Activated CD4-positive, CD25-positive, alpha-beta regulatory T cell treated with anti-CD3 and anti-CD28 coated beads, Interleukin-2, amount 50 U/mL, for 16 hours (primary cell): ENCODE measurements around the gene ZNF605.
A peak's percentile ranks its signal among the peaks of the same experiment; 100 is the strongest.
"Not testable (repeated sequence)": the region's sequence is repeated elsewhere in the genome, so short reads cannot be mapped to it uniquely, and the experiment has no call there.

Experiments used
- DNase-seq: peaks from one replicate; pipeline ENCODE4 v3.0.0-alpha.2; 2020; ENCODE audit warnings: low read depth, low spot score

The ZNF605 gene

DNA sequence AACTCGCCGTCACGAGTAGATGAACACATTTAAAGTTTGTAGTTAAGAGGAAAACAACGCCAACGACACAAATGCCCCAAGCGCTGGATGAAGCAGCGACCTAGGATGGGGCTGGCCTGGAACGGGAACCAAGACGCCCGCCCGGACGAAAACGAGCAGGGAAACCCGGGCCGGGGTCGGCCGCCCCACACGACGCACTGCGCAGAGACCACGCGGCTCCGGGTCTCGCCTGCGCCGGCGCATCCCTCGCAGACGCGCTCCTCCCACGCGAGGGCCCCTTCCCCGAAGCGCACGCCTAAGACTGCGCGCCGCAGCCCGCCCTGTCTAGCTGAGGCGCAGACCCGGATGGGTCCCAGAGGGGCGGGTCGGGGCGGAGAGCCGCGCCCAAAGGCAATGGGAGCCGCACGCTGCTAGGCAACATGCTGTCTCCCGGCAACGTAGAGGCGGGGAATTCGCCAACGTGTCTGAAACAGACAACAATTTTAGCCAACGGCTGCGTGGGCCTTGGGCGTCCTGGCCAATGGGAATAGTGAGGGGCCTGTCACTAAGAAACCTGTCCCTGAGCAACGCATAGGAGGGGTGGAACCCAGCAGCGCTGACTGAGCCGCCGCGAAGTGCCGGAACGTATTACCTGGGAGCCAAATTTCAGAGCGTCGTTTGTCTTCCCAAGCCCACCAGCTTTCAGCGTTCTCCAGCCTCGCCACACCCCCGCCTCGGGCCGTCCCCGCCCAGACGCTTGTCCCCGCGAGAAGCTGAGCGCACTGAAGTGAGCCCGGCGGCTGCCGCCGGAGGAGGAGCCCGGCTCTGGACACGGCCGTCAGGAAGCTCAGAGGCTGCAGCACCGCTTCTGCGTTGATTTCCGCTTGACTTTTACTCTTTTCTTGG lies 47.7 kb downstream of the ZNF605 start:
- peak; percentile 90 for DNase-seq

DNA sequence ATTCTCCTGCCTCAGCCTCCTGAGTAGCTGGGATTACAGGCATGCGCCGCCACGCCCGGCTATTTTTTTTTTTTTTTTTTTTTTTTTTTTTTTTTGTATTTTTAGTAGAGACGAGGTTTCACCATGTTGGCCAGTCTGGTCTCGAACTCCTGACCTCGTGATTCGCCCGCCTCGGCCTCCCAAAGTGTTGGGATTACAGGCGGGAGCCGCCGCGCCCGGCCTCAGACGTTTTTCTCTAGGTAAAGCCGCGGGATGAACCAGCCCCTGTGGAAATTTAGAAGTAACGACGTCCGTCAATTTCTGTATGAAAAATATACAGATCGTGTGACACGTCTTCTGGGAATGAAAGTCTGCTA lies 48.3 kb downstream of the ZNF605 start:
- DNase-seq: not testable (repeated sequence)

DNA sequence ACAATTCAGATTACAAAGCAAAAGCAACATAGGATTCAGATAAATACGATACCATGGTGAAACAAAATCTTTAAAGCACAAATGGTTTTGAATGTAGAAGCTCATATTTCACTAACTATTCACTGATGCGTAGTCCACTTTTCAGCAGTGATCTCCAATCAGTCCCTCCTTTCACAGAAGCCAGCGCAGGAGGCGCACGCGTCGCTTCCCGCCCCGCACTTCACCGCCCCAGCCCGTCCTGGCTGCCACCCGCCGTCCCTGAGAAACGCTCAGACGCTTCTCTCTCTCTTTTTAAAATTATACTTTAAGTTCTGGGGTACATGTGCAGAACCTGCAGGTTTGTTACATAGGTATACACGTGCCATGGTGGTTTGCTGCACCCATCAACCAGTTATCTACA lies 48.9 kb downstream of the ZNF605 start:
- no peak for DNase-seq

DNA sequence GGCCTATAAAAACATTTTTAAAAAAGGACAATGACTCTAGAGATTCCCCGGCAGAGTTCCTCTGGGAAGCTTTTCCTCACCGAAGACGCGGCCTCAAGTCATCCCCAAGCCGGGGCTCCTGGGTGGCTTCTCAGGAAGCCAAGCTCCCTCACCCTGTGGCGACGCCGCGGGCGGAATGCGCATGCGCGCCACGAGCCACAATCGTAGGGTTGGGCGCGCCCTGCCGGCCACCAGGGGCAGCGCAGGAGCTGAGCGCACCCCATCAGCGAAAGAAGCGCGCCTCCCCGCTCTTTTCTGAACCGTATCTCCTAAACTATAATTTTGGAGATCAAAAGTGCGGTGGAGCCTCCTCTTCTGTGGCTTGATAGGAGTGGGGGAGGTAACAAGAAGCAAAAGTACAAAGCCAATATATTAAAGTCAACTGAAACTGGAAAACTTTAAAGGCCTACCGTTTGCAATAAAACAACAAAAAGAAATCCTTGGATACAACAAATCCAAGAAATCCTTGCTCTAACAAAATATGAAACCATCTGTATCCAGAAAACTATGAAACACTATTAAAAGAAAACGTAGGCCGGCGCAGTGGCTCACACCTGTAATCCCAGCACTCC lies 51.3 kb downstream of the ZNF605 start:
- peak; percentile 79 for DNase-seq

DNA sequence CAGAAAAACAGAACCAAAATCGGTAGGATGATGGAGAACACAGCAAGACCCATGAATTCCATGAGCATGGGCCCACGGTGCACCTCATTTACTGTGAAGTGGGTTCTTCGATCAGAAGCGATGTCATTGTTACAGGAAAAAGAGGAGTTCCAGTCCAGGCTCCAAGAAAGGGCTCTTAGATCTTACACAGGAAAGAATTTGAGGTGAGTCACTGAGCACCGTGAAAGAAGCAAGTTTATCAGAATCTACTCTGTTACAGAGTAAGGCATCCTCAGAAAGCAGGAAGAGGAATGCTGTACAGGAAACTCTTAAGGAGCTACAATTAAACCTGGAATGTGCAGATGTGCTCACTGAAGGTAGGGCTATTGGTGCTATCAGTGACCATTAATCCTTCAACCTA lies 57.1 kb downstream of the ZNF605 start:
- no peak for DNase-seq

DNA sequence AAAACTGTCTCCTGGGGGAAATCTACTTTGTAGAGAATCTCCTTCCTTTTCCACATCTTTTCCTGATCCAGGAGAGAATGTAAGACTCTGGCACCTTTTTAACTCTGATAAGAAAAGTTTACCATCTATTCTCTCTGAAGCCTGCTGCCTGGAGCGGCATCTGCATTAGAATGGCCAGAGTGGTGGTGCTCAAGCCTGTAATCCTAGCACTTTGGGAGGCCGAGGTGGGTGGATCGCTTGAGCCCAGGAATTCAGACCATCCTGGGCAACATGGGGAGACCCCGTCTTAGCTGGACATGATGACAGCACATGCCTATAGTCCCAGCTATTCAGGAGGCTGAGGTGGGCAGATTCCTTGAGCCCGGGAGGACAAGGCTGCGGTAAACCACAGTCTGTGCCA lies 67.3 kb downstream of the ZNF605 start:
- DNase-seq: no peak

DNA sequence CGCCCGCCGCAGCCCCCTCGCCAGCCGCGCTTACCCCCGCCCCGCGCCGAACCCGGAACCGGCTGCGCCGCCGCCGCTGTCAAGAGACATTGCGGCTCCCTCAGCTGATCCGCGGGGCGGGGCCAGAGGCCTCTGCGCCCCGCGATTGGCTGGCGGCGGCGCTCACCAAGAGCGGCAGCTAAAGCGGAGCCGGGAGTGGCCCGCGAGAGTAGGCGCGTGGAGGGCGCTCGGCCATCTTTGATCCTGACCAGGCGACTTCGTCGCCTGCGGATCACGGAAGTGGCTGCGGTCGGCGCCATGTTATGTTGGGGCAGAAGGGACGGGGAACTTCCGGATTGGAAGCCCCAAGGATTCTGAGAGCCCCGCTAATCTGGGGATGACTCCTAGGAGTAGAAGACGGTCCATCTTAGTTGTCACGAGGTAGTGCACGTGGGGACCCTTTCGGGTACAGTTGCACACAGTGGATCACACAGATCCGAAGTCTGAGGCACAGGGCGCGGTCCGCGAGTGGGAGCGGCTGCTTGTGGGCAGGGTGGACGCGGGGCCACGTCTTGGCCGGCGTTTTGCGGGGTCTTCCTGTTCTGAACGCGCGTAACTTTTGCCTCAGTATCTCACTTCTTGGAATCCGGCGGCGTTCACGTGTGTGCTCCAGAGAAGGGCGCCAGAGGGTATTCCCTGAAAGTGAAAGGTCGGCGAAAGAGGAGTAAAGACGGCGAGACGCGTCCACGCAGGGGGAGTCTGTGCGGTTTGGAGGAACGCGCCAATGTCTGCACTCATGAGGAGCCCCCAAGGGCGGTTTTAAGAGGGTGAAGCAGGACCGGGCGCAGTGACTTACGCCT lies 68.4 kb downstream of the ZNF605 start, which contains the start of gene CHFR:
CHFR (minus strand) TSS at position 93 of the 839 bp plus-strand sequence. CDS start 277 bp downstream, outside the sequence.
- DNase-seq: peak; percentile 91

DNA sequence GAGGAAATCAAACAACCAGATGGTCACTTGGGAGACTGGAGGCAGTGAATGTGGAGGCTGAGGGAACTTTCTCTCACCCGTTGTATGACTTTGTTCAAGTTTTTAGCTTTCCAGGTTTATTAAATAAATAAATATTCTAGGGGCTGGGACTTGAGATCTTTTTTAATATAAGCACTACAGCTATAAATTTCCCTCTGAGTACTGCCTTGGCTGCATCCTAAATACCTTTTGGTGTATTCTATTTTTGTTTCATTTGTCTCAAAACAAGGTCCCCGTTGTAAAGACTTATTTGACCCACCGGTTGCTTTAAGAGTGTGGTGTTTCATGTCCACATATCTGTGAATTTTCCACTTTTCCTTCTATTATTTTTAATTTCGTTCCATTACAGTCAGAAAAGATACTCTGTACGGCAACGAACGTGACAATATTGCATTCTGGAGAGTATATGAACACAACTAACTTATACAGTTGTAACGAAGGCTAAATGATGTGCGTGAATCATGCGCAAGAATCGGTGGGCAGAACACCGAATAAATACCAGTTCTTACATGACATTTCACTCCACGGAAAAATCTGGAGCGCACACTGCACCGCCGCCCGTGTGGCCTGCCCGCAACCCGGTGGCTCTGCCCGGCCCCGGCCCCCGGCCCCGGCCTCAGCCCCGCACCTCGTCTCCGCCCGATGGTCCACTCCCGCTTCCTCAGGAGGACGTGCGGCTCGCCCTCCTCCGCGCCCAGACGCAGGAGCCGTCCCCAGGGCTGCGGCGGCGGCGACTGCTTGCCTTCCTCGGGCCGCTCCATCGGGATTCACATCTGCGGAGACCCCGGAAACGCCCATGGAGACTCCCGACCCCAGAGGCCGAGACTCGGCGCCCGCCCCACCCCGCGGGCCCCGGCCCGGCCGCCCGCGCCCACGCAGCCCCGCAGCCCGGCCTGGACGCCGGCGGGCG lies 69.3 kb downstream of the ZNF605 start:
- no peak for DNase-seq

DNA sequence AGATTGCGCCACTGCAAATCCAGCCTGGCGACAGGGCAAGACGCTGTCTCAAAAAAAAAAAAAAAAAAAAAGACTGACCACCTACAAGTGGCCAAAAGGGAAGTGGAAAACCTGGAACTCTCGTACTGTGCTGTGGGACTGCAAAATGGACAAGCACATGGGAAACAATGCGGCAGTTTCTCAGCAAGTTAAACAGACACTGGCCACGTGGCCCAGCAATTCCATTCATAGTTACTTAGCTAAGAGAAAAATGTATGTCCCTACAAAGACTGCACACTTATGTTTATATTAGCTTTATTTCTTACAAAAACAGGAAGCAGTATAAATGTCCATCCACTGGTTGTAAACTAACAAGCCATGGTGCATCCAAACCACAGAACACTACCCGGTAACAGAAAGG lies 74.3 kb downstream of the ZNF605 start:
- no peak for DNase-seq

DNA sequence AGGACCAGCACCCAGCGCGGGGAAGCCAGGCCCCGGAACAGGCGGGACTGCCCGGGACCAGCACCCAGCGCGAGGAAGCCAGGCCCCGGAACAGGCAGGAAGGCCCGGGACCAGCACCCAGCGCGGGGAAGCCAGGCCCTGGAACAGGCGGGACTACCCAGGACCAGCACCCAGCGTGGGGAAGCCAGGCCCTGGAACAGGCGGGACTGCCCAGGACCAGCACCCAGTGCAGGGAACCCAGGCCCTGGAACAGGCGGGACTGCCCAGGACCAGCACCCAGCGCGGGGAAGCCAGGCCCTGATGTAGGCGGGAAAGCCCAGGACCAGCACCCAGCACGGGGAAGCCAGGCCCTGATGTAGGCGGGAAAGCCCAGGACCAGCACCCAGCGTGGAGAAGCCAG lies 81.5 kb downstream of the ZNF605 start:
- not testable (repeated sequence) for DNase-seq

DNA sequence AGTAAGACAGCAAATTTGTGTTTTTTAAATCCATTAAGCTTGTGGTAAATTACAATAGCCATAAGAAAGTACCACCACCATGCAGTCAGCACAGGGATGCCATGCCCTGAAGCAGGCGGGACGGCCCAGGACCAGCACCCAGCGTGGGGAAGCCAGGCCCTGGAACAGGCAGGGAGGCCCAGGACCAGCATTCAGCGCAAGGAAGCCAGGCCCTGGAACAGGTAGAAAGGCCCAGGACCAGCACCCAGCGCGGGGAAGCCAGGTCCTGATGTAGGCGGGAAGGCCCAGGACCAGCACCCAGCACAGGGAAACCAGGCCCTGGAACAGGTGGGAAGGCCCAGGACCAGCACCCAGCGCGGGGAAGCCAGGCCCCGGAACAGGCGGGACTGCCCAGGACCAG lies 81.9 kb downstream of the ZNF605 start:
- DNase-seq: no peak

DNA sequence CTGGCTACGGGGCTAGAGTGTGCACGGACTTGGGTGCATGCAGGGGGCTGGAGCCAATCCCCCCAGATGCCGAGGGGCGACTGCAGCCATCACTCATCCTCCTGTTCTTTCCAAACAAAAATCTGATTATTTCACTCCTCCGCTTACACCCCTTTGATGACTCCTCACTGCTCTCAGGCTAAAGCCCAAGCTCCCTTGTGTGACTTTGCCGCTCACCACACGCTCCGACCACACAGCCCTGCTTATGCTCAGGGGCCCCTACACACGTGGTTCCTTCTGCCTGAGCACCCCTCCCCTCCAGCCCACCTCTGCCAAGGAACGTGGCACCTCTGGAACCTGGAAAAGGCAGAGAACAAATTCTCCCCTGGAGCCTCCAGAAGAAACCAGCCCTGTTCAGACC lies 82.4 kb downstream of the ZNF605 start:
- DNase-seq: no peak

DNA sequence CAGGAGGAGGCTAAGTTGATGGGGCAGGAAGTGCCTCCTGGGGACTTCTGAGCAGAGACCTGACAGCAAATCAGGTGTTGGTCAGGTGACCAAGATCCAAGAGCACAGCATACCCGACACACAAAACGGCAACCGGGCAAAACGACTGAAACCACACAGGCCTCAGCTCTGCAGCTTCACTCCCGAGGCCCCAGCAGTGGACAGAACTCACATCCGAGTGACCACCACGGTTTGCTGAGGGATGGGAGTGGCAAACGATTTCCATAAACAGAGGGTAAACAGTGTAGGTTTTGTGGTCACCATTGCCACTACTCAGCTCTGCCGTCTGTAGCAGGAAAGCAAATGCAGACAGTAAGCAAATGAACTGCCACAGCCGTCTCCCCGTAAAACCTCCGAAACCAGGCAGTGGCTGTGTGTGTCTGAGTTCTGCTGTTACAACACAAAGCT lies 83.1 kb downstream of the ZNF605 start:
- no peak for DNase-seq

DNA sequence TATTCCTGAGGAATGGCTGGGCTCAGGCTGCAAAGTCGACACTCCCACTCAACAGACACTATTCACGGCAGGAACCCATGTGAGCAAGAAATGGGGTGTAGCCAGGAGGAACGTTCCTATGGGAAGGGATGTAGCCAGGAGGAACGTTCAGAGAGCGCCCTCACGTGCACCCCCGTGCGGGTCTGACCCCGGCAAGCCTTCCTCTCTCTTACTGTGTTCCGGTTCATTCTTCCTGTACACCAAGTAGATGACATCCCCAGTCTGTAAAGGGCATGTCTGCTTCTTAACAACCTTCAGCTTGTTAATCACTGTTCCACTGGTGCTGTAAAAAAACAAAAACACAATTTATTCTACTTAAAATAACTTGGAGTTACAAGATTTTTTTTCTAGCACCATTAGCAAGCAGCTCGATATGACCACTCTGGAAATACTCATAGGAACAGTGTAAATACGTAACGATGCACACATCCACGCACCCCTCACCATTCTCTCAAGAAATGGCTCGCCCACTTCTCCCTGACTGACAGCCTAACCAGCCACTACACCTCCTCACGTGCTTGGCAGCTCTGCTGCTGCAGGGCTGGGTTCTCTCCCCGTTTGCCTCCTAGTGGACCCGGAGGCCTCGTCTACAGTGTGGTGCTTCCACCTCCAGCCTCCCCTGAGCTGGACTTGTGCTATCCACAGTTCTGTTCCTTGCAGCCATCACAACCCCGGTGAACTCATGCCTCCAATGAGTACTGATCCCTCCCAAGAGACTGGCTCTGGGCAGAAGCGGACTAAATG lies 83.8 kb downstream of the ZNF605 start:
- DNase-seq: no peak

DNA sequence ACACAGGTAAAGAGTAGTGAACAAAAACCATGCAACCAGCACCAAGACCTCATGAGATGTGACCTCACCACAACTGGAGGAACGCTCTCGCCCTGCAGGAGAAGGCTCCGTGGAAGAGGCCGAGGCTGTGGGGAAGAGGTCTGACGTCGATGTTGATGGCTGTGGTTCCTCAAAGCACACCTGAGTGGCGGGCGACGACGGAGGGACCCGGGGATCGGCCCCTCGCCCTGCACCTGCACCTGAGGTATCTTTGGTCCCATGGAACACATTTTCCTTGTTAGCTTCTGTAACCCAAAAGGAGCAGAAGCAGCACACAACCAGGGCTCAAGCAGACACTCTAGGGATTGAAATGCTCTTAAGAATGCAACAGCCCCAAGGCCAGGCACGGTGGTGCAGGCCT lies 86.6 kb downstream of the ZNF605 start:
- no peak for DNase-seq
